Small intestine (tissue), 7 donors: ENCODE data around the gene C17orf78. TPM values are rescaled to one million over a fixed set of nuclear protein-coding genes. Genes with fewer than 3 reads are reported as not detected.

ENCODE experiments used
- DNase-seq, 2 donors: peaks; one replicate each; pipeline versions ENCODE4 v3.0.0 to v3.0.0-alpha.2; 2013
- FAIRE-seq: peaks from 2 replicates; lab custom pipeline; 2012; peaks lifted over from hg19 to GRCh38; lab: Jason Lieb, UNC
- H3K27ac ChIP-seq, 3 donors: one replicate each; pipeline ENCODE4 v1.5.1; 2013; ENCODE audit warnings: low read length in 2 of 3, mild to moderate bottlenecking in 2 of 3, control low read depth in 1 of 3, inconsistent platforms in 1 of 3, low read depth in 1 of 3, moderate library complexity in 1 of 3
- H3K27me3 ChIP-seq, 3 donors: one replicate each; pipeline ENCODE4 v1.6.1; 2013; ENCODE audit warnings: low read length in 3 of 3, inconsistent platforms in 1 of 3; ENCODE audit not compliant: control insufficient read depth in 3 of 3, insufficient read depth in 3 of 3
- H3K36me3 ChIP-seq, 3 donors: one replicate each; pipeline ENCODE4 v1.6.1; 2013; ENCODE audit warnings: low read length in 3 of 3, inconsistent platforms in 1 of 3, low read depth in 1 of 3, mild to moderate bottlenecking in 1 of 3, moderate library complexity in 1 of 3; ENCODE audit not compliant: control insufficient read depth in 3 of 3, insufficient read depth in 2 of 3
- H3K4me1 ChIP-seq, 3 donors: one replicate each; pipeline ENCODE4 v1.6.1; 2013; ENCODE audit warnings: low read length in 2 of 3, inconsistent platforms in 1 of 3, low read depth in 1 of 3, mild to moderate bottlenecking in 1 of 3, moderate library complexity in 1 of 3; ENCODE audit not compliant: control insufficient read depth in 3 of 3, insufficient read depth in 2 of 3
- H3K4me3 ChIP-seq, 3 donors: one replicate each; pipeline ENCODE4 v1.5.1; 2013; ENCODE audit warnings: low read length in 3 of 3, control low read depth in 1 of 3, inconsistent platforms in 1 of 3, low read depth in 1 of 3, mild to moderate bottlenecking in 1 of 3, moderate library complexity in 1 of 3
- H3K9me3 ChIP-seq, 2 donors: one replicate each; pipeline ENCODE4 v1.6.1; 2013; ENCODE audit warnings: low read depth in 1 of 2, low read length in 1 of 2; ENCODE audit not compliant: control insufficient read depth in 2 of 2, insufficient read depth in 1 of 2
- WGBS, 3 donors: extraction: QIAGEN DNeasy Blood & Tissue Kit; methylation state at CpG; one replicate each; pipeline ENCODE4 v1.1.7; 2013; 5-methylcytosine and 5-hydroxymethylcytosine counted together
- polyA plus RNA-seq, 4 donors: library from polyadenylated mRNA; stranded (reverse) in 3 of 4; unstranded in 1 of 4; fragments of 200-250 nt in 3 of 4; fragments of 120-200 nt in 1 of 4; gene quantifications; one replicate each; pipeline versions ENCODE4 v1.2.1 to v1.2.3, GENCODE V29; 2013
- donor health status: healthy with polysubstance abuse.
- donor health status: control.
- donor health status: control.
- donor health status: Bipolar disorder and iron deficiency.
- donor health status: healthy.

Gene C17orf78
- polyA plus RNA-seq, 4 donors, result 4.0 to 49.6 (median 26.8) TPM

DNA sequence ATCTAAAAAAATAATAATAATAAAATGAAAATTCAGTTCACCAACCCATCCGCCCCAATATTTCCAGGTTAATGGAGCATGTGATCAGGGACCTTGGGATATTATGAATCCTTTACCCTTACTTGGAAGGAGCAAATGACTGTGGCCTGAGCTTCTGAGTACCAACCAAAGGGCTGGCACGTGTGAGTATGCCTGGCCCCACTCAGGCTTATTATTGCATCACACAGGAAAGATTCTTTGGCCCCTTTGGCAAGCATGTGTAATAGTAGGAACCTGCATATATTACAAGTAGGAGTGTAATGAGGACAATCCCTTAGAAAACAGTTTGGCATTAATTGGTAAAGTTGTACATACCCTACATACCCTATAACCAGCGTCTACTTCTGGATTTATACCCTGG lies 7.2 kb upstream of the C17orf78 start:
- no peaks in the 10 kb centered on the region for H3K4me1 ChIP-seq
- peaks cover 0 to 4% (median 0%) of the 10 kb centered on the region in 3 donors for H3K36me3 ChIP-seq
- DNase-seq (no peak), FAIRE-seq (no peak)
- no peaks in the 10 kb centered on the region for H3K9me3 ChIP-seq
- no peaks in the 10 kb centered on the region for H3K27me3 ChIP-seq
- H3K27ac ChIP-seq, result no peak overlapping the region
- WGBS, 3 donors, result 80 to 88% (median 83%) methylated on average over 3 of the region's 3 CpGs
- no peak overlapping the region for H3K4me3 ChIP-seq

DNA sequence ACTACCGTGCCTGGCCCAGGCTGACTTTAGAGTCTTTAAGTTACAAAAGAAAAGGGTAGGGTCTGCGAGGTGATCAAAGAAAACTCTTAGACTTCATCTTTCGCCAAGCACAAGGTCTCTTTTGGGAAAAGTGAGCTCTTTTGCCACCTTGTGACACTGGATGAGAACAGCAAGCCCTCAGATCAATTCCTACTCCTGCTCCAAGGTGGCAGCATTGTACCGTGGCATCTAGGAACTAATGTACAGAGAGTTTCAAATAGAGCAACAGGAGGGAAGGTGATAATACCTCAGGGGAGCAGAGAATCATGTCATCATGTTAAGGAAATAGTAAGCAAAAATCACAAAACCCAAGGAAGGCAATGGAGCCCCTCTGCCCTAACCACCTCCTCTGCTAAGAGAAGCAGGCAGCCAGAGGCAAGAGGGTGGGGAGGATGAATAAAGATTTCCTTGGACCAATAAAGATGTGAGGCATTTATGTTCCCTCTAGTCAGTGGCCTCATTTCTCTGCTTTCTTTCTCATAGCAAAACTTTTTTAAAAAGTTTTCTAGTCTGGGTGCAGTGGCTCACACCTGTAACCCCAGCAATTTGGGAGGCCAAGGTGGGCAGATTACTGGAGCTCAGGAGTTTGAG lies 2.1 kb upstream of the C17orf78 start:
- Histone ChIP-seq H3K9me3 (no peaks in the 10 kb centered on the region), H3K27me3 (no peaks in the 10 kb centered on the region), H3K4me1 (peaks cover 0 to 13% (median 0%) of the 10 kb centered on the region in 3 donors), H3K27ac (no peak overlapping the region), H3K4me3 (no peak overlapping the region), H3K36me3 (peaks cover 0 to 2% (median 0%) of the 10 kb centered on the region in 3 donors)
- whole genome bisulfite sequencing, 3 donors, result 0 to 11% (median 6%) methylated on average over 4 of the region's 4 CpGs
- FAIRE-seq, result no peak
- peak; percentile 92 for DNase-seq

DNA sequence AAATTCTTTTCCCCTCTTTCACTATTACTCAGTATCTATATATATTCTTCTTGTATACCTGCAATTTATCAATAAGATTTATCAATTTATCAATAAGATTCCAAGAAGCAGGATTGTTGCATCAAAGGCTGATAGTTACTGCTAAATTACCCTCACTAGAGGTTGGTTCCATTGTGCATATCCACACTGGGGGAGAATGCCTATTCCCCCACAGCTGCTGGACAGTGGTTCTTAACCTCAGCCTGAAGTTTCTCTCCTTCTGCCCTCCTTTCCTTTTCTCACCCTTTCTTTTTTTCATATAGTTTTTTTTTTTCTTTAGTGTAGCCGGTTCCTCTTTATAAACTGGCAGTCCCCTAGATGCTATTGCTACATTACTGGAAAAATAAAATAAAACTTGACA lies 6.3 kb downstream of the C17orf78 start:
- WGBS, 3 donors, result 88 to 90% (median 89%) methylated on average over 1 of the region's 1 CpG
- no peak for FAIRE-seq
- H3K4me3 ChIP-seq, result no peak overlapping the region
- no peaks in the 10 kb centered on the region for H3K9me3 ChIP-seq
- DNase-seq, result no peak
- peaks cover 0 to 6% (median 1%) of the 10 kb centered on the region in 3 donors for H3K36me3 ChIP-seq
- H3K27ac ChIP-seq, result no peak overlapping the region
- H3K27me3 ChIP-seq, result no peaks in the 10 kb centered on the region
- H3K4me1 ChIP-seq, result peaks cover 0 to 27% (median 11%) of the 10 kb centered on the region in 3 donors

DNA sequence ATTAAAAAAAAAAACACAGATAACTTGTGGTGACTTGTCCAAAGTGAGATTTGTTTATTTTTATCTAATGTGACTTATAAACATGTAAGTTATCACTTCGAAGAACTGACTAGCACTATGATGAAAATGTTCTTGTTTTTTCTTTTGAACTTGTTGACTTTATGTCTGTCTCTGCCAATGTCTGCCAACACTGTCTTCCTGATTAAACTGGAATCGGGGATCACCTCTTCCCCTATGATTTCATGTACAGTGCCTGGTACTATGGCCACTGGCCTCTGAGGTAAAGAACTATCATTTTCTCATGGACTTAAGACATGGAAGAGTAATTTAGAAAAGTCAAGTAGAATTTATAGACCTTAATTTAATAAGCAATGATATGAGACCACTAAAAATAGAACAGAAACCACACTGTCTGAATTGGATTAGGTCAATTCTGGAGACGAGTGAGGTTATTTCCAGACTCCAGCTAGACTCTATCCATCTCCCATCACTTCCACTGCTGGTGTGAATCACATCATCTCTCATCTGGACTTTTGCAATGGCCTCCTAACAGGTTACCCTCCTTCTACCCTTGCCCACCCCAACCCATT lies 8.9 kb downstream of the C17orf78 start:
- peak overlapping the region in 2 of 3 donors; percentile 32 to 42 for H3K27ac ChIP-seq
- 13 to 53% (median 38%) methylated on average over 3 of the region's 3 CpGs for WGBS, 3 donors

DNA sequence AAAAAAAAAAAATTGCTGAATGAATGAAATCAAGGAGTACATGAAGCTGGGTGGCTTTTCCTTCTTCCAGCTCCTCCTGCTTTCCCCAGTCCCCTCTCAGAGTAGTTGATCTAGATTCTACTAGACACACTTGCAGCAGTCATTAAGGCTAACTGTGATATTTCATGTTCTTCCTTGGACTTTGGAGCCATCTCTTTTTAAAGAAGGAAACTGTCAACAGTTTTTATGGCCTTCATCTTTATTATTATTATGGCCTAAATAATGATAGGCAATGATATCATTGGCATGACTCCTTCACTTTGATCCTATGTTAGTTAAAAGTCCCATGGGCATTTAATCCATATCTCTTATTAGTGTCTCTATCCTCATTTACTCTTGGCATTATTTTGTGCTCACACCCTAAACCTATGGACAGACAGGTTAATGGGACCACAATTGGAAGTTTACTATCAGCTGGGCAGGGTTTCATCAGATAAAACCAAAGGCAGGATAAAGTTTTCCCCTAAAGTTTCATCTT lies 9.7 kb downstream of the C17orf78 start:
- peak overlapping the region in 1 of 3 donors; percentile 55 for H3K27ac ChIP-seq
- H3K4me1 ChIP-seq, result peaks cover 9 to 42% (median 12%) of the 10 kb centered on the region in 3 donors
- DNase-seq (peak; percentile 79 to 92), FAIRE-seq (no peak)
- no peaks in the 10 kb centered on the region for H3K9me3 ChIP-seq
- no peak overlapping the region for H3K4me3 ChIP-seq
- H3K36me3 ChIP-seq, result peaks cover 0 to 5% (median 1%) of the 10 kb centered on the region in 3 donors
- H3K27me3 ChIP-seq, result no peaks in the 10 kb centered on the region

More for the DNA sequence above, 8.9 kb downstream of the C17orf78 start:
- Histone ChIP-seq H3K27me3 (no peaks in the 10 kb centered on the region), H3K36me3 (peaks cover 0 to 6% (median 1%) of the 10 kb centered on the region in 3 donors), H3K4me1 (peaks cover 9 to 42% (median 12%) of the 10 kb centered on the region in 3 donors), H3K9me3 (no peaks in the 10 kb centered on the region), H3K4me3 (no peak overlapping the region)
- no peak for DNase-seq
- no peak for FAIRE-seq

DNA sequence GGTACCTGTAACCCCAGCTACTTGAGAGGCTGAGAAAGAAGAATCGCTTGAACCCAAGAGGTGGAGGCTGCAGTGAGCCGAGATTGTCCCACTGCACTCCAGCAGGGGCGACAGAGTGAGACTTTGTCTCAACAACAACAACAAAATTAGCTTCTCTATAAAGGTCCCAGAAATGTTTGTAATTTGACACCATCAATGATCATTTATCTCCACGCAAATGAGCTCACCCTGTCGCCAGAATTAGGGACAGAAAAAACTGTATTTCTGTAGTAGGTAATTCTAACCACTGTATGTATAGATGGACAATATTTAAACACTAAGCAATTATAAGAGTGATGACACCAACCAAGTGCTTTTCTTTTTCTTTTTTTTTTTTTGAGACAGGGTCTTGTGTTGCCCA lies 10.7 kb downstream of the C17orf78 start:
- DNase-seq, result no peak
- WGBS, 3 donors, result 44 to 79% (median 65%) methylated on average over 5 of the region's 5 CpGs
- no peaks in the 10 kb centered on the region for H3K27me3 ChIP-seq
- peaks cover 0 to 3% (median 1%) of the 10 kb centered on the region in 3 donors for H3K36me3 ChIP-seq
- FAIRE-seq, result no peak
- peaks cover 9 to 42% (median 12%) of the 10 kb centered on the region in 3 donors for H3K4me1 ChIP-seq
- no peaks in the 10 kb centered on the region for H3K9me3 ChIP-seq
- no peak overlapping the region for H3K4me3 ChIP-seq
- no peak overlapping the region for H3K27ac ChIP-seq

DNA sequence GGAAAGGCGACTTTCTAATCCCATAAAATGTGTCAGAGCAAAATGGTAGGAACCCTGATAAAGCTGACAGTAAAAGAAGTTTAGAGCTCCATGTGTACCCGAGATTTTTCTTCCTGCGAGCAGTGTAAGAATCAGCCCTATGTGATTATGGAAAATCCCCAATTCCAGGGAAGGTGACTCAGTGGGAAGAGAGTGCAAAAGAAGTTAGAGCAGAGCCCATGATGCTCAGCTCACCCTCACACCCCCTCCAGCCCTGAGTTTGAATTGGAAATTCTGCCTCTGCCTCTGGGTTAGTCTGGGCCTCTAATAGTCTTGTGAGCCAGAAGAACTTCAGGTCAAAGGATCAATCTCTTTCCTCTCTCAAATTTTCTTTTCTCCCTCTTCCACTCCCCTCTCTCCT lies 12.5 kb downstream of the C17orf78 start:
- Histone ChIP-seq H3K4me1 (peaks cover 11 to 49% (median 16%) of the 10 kb centered on the region in 3 donors), H3K27ac (peak overlapping the region in 1 of 3 donors; percentile 60), H3K9me3 (no peaks in the 10 kb centered on the region), H3K27me3 (no peaks in the 10 kb centered on the region), H3K4me3 (no peak overlapping the region), H3K36me3 (peaks cover 0 to 3% (median 3%) of the 10 kb centered on the region in 3 donors)
- FAIRE-seq (no peak), DNase-seq (no peak)
- 81 to 86% (median 86%) methylated on average over 3 of the region's 3 CpGs for WGBS, 3 donors

DNA sequence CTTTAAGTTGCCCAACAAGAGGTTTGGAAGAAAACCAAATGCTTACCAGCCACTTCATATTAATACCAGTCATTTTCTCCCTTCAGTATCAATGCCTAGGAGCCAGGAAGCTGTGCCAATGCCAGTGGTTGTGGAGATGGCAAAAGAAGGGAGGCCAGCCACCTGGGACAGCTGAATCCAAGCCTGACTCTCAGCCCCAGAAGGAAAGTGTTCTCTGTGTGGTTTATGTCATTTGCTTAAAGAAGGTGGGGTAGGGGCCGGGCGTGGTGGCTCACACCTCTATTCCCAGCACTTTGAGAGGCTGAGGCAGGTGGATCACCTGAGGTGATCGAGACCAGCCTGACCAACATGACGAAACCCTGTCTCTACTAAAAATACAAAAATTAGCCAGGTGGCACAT lies 13.4 kb downstream of the C17orf78 start:
- Histone ChIP-seq H3K9me3 (no peaks in the 10 kb centered on the region), H3K4me1 (peaks cover 11 to 49% (median 16%) of the 10 kb centered on the region in 3 donors), H3K36me3 (peaks cover 0 to 2% (median 2%) of the 10 kb centered on the region in 3 donors), H3K27me3 (no peaks in the 10 kb centered on the region), H3K4me3 (no peak overlapping the region), H3K27ac (peak overlapping the region in 1 of 3 donors; percentile 20)
- DNase-seq (no peak), FAIRE-seq (no peak)
- 41 to 69% (median 62%) methylated on average over 4 of the region's 4 CpGs for WGBS, 3 donors
